Activated CD4-positive, alpha-beta T cell treated with anti-CD3 and anti-CD28 coated beads, Interleukin-2, Interleukin-4, amounts not matched to agents 100 ng/mL and 50 ng/mL, durations not matched to agents 16 hours and 8 hours (primary cell): ENCODE measurements around the gene MYMX.
A peak's percentile ranks its signal among the peaks of the same experiment; 100 is the strongest.

Experiments used
- DNase-seq: peaks from one replicate; pipeline ENCODE4 v3.0.0-alpha.2; 2020; ENCODE audit warnings: low spot score

MYMX gene

DNA sequence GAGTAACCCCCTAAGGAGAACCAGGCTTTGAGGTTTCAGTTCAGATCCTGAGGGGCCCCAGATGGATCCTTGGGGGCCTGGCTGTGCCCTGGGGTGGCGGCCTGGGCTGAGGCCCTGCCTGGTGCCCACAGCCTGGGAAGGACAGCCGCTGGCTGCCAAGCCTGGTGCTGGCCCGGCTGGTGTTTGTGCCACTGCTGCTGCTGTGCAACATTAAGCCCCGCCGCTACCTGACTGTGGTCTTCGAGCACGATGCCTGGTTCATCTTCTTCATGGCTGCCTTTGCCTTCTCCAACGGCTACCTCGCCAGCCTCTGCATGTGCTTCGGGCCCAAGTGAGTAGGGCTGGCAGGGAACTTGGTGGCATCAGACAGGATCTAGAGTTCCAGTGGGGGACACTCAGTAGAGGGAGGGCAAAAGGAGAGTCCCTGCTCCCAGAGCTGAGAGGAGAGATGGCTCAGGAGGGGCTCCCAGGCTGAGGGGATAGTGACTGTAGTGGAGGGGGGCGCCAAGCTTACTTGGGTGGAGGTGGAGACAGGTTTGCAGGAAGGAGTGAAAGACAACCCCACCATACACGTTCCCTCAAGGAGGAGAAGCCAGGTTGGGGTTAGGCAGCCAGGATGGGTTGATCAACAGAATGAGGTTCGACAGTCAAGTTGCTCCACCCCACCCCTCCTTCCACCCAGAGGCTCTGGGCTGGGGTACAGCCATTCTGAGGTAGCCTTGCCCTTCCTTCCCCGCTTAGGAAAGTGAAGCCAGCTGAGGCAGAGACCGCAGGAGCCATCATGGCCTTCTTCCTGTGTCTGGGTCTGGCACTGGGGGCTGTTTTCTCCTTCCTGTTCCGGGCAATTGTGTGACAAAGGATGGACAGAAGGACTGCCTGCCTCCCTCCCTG, 16.2 kb downstream of the MYMX start:
- DNase-seq = no peak

DNA sequence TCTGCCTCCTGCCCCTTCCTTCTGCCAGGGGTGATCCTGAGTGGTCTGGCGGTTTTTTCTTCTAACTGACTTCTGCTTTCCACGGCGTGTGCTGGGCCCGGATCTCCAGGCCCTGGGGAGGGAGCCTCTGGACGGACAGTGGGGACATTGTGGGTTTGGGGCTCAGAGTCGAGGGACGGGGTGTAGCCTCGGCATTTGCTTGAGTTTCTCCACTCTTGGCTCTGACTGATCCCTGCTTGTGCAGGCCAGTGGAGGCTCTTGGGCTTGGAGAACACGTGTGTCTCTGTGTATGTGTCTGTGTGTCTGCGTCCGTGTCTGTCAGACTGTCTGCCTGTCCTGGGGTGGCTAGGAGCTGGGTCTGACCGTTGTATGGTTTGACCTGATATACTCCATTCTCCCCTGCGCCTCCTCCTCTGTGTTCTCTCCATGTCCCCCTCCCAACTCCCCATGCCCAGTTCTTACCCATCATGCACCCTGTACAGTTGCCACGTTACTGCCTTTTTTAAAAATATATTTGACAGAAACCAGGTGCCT, 16.9 kb downstream of the MYMX start:
- no peak for DNase-seq

DNA sequence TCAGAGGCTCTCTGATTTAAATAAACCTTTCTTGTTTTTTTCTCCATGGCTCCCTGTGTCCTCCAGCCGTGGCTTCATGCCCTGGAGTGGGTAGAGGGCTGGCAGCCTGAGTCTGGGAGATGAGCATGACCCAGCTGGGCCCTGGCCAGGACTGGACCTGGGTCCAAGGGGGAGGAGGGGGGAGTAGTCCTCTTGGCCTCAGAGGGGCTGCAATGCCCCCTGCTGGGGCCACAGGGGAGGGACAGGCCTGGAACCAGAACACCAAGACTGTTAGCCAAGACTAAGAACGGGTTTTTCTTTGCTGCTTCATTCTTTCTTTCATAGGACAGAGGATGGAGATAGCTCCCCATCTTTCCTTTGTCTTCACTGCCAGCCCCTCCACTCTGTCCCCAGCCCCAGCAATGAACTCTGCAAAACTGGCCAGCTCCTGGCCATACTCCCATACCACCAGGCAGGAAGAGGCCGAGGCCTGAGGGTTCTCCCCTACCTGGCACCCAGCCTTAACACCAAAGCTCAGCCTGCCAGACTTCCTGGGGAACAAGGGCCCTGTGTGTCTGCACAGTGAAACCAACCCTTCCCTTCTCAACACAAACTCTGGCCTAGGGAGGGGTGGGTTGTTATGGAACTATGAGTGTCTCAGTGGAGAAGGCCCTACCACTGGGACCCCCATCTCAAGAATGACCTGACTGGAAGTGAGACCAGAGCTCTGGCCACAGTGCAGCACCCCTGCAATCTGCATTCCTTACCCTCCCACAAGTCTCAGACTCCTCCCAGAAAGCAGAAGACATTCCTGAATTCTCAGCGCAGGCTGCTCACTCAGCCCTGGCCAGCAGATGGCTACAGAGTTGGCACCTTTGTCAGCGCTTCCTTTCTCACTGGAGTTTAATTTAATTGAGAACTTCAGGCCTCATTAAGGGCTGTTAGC, 17.6 kb downstream of the MYMX start:
- no peak for DNase-seq

DNA sequence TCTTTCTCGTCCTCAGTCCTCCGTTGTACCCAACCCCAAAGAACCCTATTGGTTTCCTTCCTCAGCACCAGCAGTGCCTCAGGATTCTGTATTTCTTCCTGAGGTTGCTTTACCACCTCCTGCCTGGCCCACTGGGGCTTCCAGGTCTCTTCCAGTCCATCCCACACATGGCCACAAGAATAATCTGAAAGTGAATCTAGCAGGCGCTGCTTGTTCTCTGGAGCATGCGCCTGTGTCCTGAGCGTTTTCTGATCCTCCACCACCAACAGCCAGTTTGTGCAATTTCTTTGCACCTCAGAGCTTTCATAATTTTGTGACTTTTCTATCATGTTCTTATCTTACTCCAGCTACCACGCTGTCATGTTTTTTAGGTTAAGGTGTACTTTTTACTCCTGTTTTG, 18.5 kb downstream of the MYMX start:
- no peak for DNase-seq

DNA sequence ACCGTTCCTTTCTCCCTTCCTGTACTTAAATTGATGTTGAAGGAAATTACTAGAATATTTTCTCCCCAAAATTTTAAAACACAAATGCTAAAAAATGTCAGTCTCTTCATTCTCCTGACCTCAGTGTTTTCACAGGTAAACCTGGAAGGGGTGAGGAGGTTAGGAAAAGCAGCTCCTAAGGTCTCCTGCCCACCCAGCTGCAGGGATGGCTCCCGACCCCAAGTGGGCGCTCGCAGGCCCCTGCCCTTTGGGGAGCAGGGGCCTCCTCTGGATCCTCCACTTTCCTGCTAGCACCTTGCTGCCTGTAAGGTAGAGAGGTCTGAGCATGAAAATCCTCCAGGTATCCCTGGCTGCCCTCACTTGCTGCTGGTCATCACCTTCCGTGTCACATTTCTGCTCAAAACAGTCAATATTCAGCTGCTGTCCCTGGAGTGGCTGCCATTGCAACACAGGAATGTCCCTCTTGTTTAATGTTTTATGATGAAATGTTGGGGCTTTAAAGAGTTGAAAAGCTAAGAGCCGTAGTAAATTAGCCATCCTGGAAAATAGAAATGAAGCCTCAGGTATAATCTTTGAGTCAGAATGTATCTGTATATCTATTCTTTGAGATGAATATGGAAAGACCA, 19.3 kb downstream of the MYMX start:
- no peak for DNase-seq

DNA sequence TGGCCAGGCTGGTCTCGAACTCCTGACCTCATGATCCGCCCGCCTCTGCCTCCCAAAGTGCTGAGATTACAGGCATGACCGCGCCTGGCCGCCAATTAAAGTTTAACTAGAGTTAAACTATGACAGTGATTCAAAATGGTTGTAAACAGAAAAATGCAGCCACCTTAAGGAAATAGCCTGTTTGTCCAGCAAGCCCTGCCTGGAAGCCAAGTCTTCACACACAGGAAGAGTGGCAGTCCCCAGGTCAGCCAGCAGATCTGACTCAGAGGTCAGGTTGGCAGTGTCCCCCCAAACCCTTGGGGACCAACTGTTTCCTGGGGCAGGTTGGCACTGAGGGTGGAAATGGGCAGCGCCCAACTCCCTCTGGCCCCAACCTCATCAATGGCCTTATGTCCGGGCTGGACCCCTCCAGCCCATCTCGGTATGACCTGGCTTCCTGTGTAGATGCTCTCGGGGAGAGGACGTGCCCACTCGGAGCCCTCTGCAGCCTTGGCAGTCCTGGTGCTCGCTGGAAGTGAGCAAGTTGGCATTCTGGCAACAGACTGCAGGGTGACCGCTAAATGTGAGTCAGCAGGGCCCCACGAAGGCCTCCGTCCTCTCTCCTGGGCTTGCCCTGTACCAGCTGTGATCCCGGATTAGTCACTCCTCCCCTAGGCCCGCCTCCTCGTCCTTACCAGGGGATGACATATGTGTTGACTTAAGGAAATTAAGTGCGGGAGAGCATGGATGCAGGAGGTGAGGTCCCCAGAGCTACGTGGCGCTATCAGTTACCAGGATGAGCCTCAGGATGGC, 20.5 kb downstream of the MYMX start:
- DNase-seq = peak; percentile 82

DNA sequence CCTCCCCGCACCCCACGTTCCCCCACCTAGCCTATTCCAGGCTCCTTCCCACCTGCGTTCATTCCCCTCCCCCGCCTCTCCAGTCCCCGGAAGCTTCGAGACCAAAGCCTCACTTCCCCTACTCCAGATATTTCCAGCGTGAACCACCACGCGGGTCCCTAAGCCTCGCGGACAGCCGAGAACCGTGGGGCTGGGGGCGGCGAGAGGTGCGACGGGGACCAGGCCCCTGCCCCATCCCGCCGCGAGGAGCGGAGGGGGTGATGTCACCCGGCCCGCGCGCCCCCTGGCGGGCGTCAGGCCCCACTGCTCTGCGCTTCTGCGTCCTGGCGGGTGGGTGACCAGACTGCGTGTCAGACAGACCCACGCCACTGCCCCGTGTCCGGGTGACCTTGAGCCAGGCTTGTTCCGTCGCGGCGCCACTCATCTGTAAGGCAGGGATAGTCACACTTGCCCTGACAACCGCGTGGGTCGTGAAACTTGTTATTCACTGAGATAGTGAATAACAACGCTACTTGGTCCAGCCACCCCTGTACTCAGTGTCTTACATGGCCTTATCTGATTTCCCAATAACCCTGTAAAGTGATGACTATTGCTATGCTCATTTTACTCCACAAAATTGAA, 21.2 kb downstream of the MYMX start:
- DNase-seq = peak; percentile 82

DNA sequence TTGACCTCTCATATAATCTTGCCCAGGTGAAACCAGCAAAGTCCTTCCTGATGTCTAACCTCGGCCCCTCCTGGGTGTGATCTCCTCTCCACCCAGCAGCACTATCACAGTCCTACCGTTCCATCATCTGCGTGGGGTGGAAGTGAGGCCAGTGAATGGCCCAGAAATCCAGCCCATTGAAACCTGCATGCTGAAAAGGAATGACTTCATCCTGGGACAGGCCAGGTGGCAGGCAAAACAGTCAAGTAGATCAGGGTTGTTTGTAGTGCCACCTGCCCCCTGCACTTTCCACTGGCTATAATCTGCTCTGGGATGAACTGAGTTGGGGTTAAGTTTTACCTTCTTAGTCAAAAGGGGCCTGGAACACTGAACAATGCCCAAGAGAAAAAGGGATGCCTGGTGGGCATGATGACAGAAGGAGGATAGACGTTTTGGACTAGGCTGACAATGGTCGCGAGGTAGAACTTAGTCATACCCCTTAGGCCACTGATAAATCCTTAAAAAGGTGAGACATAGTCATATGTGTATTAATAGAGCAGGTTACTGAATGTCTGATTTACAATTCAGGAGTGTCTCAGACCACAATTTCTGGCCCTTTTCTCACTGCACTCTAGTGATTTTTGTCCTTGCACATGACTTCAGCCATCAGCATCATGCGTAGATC, 22.1 kb downstream of the MYMX start:
- DNase-seq = no peak

DNA sequence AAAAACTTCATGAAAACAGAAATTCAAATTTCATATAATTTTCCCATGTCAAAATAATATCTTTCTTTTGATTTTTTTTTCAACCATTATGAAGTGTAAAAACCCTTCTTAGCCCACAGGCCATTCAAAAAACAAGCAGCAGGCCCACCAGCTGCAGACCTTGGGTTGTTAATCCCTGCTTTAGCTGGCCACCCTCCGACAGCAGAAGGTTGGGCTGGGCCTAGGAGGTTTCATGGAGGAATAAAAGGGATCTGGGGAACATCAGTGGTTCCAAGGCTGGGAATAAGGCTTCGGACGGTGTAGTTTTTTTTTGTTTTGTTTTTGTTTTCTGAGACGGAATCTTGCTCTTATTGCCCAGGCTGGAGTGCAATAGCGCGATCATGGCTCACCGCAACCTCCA, 26.6 kb downstream of the MYMX start:
- no peak for DNase-seq

DNA sequence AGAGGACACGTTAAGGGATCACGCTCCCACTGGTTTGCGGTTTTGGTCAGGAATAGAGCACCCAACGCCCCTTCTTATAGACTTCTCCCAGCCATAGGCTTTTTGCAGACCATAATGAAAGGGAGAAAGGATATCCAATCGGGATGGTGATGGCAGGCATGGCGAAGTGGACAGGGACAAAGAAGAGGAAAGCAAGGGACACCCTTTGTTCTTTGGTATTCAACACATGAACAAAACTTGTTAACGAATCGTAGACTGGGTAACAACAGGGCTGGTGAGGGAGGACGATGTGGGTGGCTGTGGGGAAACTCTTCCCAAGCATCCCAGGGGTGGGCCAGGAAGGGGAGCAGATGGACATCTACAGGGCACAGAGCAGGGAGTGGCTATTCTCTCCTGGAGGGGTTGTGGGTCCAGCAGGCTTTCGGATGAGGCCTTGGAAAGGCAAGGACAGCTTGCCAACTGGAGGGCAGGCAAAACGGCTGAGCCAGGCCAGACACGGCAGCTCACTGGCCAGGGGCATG, 28.7 kb downstream of the MYMX start:
- no peak for DNase-seq

DNA sequence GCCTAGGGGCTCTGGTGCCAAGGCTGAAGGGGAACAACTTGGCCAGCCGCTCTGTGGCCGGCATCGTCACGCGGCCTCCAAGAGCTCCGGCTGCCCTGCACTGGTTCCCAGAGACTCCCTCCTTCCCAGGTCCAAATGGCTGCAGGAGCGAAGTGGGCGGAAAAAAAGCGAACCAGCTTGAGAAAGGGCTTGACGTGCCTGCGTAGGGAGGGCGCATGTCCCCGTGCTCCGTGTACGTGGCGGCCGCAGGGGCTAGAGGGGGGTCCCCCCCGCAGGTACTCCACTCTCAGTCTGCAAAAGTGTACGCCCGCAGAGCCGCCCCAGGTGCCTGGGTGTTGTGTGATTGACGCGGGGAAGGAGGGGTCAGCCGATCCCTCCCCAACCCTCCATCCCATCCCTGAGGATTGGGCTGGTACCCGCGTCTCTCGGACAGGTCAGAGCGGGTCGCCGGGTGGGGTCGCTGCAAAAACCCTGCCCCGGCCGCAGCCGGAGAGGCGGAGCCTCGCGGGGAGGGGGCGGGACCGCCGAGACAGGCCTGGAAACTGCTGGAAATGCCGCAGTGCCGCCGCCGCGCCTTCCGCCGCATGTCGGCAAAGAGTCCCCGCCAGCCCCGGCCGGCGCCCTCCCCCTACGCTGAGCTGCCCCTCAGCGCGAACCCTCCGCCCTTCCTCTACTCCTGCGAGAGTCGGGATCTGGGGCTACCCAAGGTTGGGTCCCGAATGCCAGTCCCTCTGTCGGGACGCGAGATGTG, 29.4 kb downstream of the MYMX start:
- peak; percentile 87 for DNase-seq

DNA sequence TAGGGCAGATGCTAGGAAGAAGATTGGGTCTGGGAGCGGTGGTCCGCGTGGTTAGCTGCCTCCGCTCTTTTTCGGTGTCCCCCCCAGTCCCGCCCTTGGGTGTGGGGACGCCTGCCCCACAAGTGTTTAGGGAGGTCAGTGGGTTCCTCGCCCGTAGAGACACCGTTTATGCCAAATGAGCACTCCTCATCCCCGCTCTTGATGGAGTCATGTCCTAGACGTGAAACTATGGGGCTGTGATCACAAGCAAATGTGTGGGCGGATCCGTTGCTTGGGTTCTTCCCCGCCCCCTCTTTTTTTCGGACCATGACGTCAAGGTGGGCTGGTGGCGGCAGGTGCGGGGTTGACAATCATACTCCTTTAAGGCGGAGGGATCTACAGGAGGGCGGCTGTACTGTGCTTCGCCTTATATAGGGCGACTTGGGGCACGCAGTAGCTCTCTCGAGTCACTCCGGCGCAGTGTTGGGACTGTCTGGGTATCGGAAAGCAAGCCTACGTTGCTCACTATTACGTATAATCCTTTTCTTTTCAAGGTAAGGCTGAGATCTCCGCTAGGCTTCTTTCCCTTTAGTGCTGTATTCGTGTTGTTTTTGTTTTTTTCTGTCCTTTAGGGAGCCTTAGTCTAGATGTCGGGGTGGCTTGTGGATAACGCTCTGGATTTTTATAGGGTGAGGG, 30.1 kb downstream of the MYMX start, which contains the start of gene HSP90AB1:
TSS of gene HSP90AB1 (plus strand) at position 439 of the 675 bp plus-strand sequence. CDS start 1,529 bp downstream, outside the sequence.
- DNase-seq = peak; percentile 99

DNA sequence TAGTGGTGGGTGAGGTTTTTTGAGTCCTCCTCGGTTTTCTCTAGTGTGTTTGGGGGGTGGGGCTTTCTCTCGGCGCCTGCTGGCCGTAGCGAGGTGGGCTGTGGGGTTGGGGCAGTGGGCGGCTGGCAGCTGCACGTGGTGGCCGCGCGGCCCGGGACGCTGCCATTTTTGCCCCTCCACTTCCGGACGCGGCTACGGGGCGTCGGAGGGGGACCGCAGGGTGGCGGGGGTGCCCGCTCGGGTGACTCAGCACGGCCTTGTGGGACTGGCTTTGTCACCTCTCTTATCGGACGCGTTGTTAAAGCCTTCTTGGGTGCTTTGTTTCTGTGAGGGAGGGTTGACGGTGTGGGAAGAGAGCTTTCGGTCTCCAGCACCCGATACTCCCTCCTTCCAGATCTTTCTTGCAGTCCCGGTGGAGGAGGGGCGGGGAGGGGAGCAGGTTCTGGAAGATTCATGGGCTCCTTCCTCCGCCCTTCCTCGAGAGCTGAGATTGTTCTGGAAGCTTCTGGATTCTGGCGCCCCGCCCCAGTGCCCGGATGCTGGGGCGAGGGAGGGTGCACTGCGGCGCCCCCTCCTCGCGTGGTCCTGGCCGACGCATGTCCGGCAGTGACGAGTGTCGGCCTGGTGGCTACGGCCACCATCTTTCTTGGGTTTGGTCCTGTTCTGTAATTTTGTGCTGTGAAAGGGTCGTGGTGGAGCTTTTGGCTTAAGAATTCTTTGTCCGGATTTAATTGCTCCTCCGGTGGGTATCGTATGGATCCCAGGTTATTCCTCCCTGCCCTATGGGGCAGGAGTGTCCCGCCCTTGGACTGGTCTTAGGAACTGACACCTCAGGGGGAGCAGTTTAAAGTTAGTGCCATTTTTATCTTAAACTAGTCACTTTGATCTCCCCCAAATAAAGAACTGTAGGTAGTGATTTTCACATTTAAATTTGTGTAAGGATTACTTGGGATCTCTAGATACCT, 30.9 kb downstream of the MYMX start:
- DNase-seq = peak; percentile 80

DNA sequence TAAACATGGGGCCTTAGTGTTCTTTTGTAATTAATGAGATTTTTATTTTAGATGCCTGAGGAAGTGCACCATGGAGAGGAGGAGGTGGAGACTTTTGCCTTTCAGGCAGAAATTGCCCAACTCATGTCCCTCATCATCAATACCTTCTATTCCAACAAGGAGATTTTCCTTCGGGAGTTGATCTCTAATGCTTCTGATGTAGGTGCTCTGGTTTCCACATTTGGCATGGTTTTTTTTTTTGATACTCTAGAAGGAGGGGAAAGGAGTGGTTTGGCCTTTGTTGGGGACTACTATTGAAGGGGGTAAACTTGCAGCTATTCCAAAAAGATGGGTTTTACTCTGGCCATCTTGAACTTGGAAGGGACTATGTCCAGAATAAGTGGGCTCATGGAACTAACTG, 31.9 kb downstream of the MYMX start:
- DNase-seq = no peak

DNA sequence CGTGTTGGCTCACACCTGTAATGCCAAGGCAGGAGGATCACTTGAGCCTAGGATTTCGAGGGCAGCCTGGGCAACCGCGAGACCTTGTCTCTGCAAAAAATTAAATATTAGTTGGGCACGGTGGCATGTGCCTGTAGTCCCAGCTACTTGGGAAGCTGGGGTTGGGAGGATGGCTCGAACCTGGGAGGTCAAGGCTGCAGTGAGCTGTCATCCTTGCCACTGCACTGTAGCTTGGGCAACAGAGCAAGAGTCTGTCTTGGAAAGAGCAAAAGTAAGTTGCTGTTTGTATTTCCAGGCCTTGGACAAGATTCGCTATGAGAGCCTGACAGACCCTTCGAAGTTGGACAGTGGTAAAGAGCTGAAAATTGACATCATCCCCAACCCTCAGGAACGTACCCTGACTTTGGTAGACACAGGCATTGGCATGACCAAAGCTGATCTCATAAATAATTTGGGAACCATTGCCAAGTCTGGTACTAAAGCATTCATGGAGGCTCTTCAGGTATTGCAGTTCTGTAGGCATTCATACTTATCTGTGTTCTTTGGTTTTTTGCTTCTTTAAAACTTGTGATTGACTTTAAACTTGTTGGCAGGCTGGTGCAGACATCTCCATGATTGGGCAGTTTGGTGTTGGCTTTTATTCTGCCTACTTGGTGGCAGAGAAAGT, 32.5 kb downstream of the MYMX start:
- DNase-seq = no peak

DNA sequence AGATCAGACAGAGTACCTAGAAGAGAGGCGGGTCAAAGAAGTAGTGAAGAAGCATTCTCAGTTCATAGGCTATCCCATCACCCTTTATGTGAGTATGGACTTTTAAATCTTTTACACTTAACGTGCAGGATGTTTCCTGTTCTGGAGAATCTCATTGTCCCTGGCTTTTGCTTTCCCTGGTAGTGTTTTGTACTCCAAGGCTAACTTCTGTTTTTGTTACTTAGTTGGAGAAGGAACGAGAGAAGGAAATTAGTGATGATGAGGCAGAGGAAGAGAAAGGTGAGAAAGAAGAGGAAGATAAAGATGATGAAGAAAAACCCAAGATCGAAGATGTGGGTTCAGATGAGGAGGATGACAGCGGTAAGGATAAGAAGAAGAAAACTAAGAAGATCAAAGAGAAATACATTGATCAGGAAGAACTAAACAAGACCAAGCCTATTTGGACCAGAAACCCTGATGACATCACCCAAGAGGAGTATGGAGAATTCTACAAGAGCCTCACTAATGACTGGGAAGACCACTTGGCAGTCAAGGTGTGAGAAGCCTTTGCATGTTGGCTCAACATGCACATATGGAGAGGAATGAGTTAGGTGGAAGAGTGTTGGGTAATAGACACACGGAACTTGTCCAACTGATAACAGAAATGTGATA, 33.5 kb downstream of the MYMX start:
- no peak for DNase-seq
